Mesendoderm (in vitro differentiated cells): Measurements from ENCODE around the gene FAM13A.

Experiments used
- DNase-seq: peaks from one replicate; pipeline ENCODE4 v3.0.0; 2013
- H2AK5ac ChIP-seq: 2 replicates; pipeline ENCODE4 v1.6.1; 2013; ENCODE audit warnings: low read length, inconsistent platforms
- H2BK120ac ChIP-seq: 2 replicates; pipeline ENCODE4 v1.6.1; 2013; ENCODE audit warnings: low read depth, mild to moderate bottlenecking, low read length, moderate library complexity, mixed read lengths
- H2BK15ac ChIP-seq: replicated peaks from 2 replicates; pipeline ENCODE4 v1.6.1; 2013; ENCODE audit warnings: low read depth, mild to moderate bottlenecking, moderate library complexity
- H2BK5ac ChIP-seq: 2 replicates; pipeline ENCODE4 v1.6.1; 2013; ENCODE audit warnings: low read length, inconsistent platforms
- H3K18ac ChIP-seq: 2 replicates; pipeline ENCODE4 v1.6.1; 2013; ENCODE audit warnings: mild to moderate bottlenecking, low read length, mixed read lengths
- H3K23ac ChIP-seq: one replicate; pipeline ENCODE4 v1.6.1; 2013; ENCODE audit warnings: low read length
- H3K27ac ChIP-seq: 2 replicates; pipeline ENCODE4 v1.5.1; 2013; ENCODE audit warnings: low read depth, mild to moderate bottlenecking, inconsistent platforms, low read length, moderate library complexity
- H3K27me3 ChIP-seq: 2 replicates; pipeline ENCODE4 v1.6.1; 2013; ENCODE audit warnings: low read length, control low read depth, mild to moderate bottlenecking, inconsistent platforms; ENCODE audit not compliant: insufficient read depth, poor library complexity
- H3K36me3 ChIP-seq: 2 replicates; pipeline ENCODE4 v1.6.1; 2013; ENCODE audit warnings: low read length, inconsistent platforms; ENCODE audit not compliant: control insufficient read depth, insufficient read depth
- H3K4ac ChIP-seq: one replicate; pipeline ENCODE4 v1.6.1; 2013; ENCODE audit warnings: low read depth, mild to moderate bottlenecking, low read length, moderate library complexity
- H3K4me1 ChIP-seq: 2 replicates; pipeline ENCODE4 v1.6.1; 2013; ENCODE audit warnings: low read depth, low read length, inconsistent platforms; ENCODE audit not compliant: control insufficient read depth
- H3K4me2 ChIP-seq: 2 replicates; pipeline ENCODE4 v1.6.1; 2013; ENCODE audit warnings: low read length
- H3K4me3 ChIP-seq: 2 replicates; pipeline ENCODE4 v1.5.1; 2013; ENCODE audit warnings: mild to moderate bottlenecking, low read length
- H3K56ac ChIP-seq: one replicate; pipeline ENCODE4 v1.6.1; 2013; ENCODE audit warnings: low read length
- H3K79me1 ChIP-seq: 2 replicates; pipeline ENCODE4 v1.6.1; 2013; ENCODE audit warnings: low read length, inconsistent platforms
- H3K79me2 ChIP-seq: 2 replicates; pipeline ENCODE4 v1.6.1; 2013; ENCODE audit warnings: mild to moderate bottlenecking, low read length; ENCODE audit not compliant: control insufficient read depth, insufficient read depth
- H3K9ac ChIP-seq: 2 replicates; pipeline ENCODE4 v1.6.1; 2013; ENCODE audit warnings: low read length, inconsistent platforms
- H4K5ac ChIP-seq: one replicate; pipeline ENCODE4 v1.6.1; 2013; ENCODE audit warnings: low read length
- H4K8ac ChIP-seq: one replicate; pipeline ENCODE4 v1.6.1; 2013; ENCODE audit warnings: low read depth, mild to moderate bottlenecking, control low read depth, low read length, moderate library complexity
- WGBS: extraction: QIAGEN DNeasy Blood & Tissue Kit; methylation state at CpG from one replicate; pipeline ENCODE4 v1.1.7; 2013; ENCODE audit warnings: low lambda C conversion rate, missing lambda C conversion rate; ENCODE audit not compliant: insufficient coverage; ENCODE audit errors: extremely low coverage; 5-methylcytosine and 5-hydroxymethylcytosine counted together

Gene FAM13A

GRCh38 chr4:88794087-88794690, 262.8 kb downstream of the FAM13A start:
- no CpG with 5 or more reads among the region's 4 CpGs for WGBS
- Histone ChIP-seq H3K27ac (no peak overlapping the region), H3K36me3 (no peaks in the 10 kb centered on the region), H3K4me3 (no peak overlapping the region), H3K23ac (no peak overlapping the region), H4K8ac (no peak overlapping the region), H3K56ac (no peak overlapping the region), H2AK5ac (no peak overlapping the region), H3K4me1 (no peaks in the 10 kb centered on the region), H3K4ac (no peak overlapping the region), H2BK5ac (no peak overlapping the region), H4K5ac (no peak overlapping the region), H3K27me3 (no peaks in the 10 kb centered on the region), H3K9ac (no peak overlapping the region), H2BK15ac (no peak overlapping the region), H3K18ac (no peak overlapping the region), H3K79me1 (no peaks in the 10 kb centered on the region), H2BK120ac (no peak overlapping the region), H3K79me2 (no peaks in the 10 kb centered on the region), H3K4me2 (no peak overlapping the region)
- no peak for DNase-seq

- H3K23ac ChIP-seq: no peak overlapping the region
- no peak overlapping the region for H3K18ac ChIP-seq
- H2AK5ac ChIP-seq: no peak overlapping the region
- no peak overlapping the region for H4K5ac ChIP-seq
- no peak overlapping the region for H2BK120ac ChIP-seq
- H3K36me3 ChIP-seq: no peaks in the 10 kb centered on the region
- no peak overlapping the region for H2BK5ac ChIP-seq
- no peaks in the 10 kb centered on the region for H3K4me1 ChIP-seq
- no peaks in the 10 kb centered on the region for H3K27me3 ChIP-seq
- no peaks in the 10 kb centered on the region for H3K79me1 ChIP-seq
- H3K56ac ChIP-seq: no peak overlapping the region
- no peaks in the 10 kb centered on the region for H3K79me2 ChIP-seq
- H2BK15ac ChIP-seq: no peak overlapping the region
- H3K9ac ChIP-seq: no peak overlapping the region
- no peak overlapping the region for H3K4ac ChIP-seq
- no peak for DNase-seq
- no peak overlapping the region for H3K4me3 ChIP-seq
- no CpG with 5 or more reads among the region's 1 CpG for WGBS
- no peak overlapping the region for H4K8ac ChIP-seq
- no peak overlapping the region for H3K27ac ChIP-seq
- H3K4me2 ChIP-seq: no peak overlapping the region
Observed at GRCh38 chr4:88793475-88793874, 263.5 kb downstream of the FAM13A start.

GRCh38 chr4:88792821-88793220, 264.2 kb downstream of the FAM13A start:
- no peaks in the 10 kb centered on the region for H3K79me1 ChIP-seq
- H3K56ac ChIP-seq: no peak overlapping the region
- no peak overlapping the region for H4K8ac ChIP-seq
- H2BK15ac ChIP-seq: no peak overlapping the region
- no peaks in the 10 kb centered on the region for H3K79me2 ChIP-seq
- H3K27ac ChIP-seq: no peak overlapping the region
- no peak overlapping the region for H3K9ac ChIP-seq
- H3K4me2 ChIP-seq: no peak overlapping the region
- H2BK5ac ChIP-seq: no peak overlapping the region
- no peaks in the 10 kb centered on the region for H3K27me3 ChIP-seq
- no peak overlapping the region for H2AK5ac ChIP-seq
- no peak overlapping the region for H2BK120ac ChIP-seq
- no peak overlapping the region for H3K23ac ChIP-seq
- H3K36me3 ChIP-seq: no peaks in the 10 kb centered on the region
- DNase-seq: peak; percentile 70
- no peak overlapping the region for H3K4me3 ChIP-seq
- H3K4ac ChIP-seq: no peak overlapping the region
- H3K4me1 ChIP-seq: no peaks in the 10 kb centered on the region
- no peak overlapping the region for H3K18ac ChIP-seq
- H4K5ac ChIP-seq: no peak overlapping the region
- WGBS: no CpG with 5 or more reads among the region's 1 CpG

- H4K8ac ChIP-seq: no peak overlapping the region
- no peak overlapping the region for H4K5ac ChIP-seq
- H3K23ac ChIP-seq: no peak overlapping the region
- H3K27ac ChIP-seq: no peak overlapping the region
- H3K36me3 ChIP-seq: no peaks in the 10 kb centered on the region
- H2AK5ac ChIP-seq: no peak overlapping the region
- no peak overlapping the region for H3K9ac ChIP-seq
- no CpG with 5 or more reads among the region's 1 CpG for WGBS
- peak; percentile 83 for DNase-seq
- no peak overlapping the region for H3K4ac ChIP-seq
- no peak overlapping the region for H3K4me3 ChIP-seq
- no peaks in the 10 kb centered on the region for H3K79me2 ChIP-seq
- H2BK15ac ChIP-seq: no peak overlapping the region
- no peak overlapping the region for H2BK5ac ChIP-seq
- no peak overlapping the region for H3K4me2 ChIP-seq
- no peaks in the 10 kb centered on the region for H3K27me3 ChIP-seq
- H3K18ac ChIP-seq: no peak overlapping the region
- H3K56ac ChIP-seq: no peak overlapping the region
- H3K4me1 ChIP-seq: no peaks in the 10 kb centered on the region
- H3K79me1 ChIP-seq: no peaks in the 10 kb centered on the region
- no peak overlapping the region for H2BK120ac ChIP-seq
Observed at GRCh38 chr4:88792268-88792781, 264.7 kb downstream of the FAM13A start.

- Histone ChIP-seq H3K23ac (no peak overlapping the region), H3K36me3 (no peaks in the 10 kb centered on the region), H4K5ac (no peak overlapping the region), H3K4me3 (no peak overlapping the region), H2BK120ac (no peak overlapping the region), H3K27me3 (no peaks in the 10 kb centered on the region), H3K56ac (no peak overlapping the region), H3K79me1 (no peaks in the 10 kb centered on the region), H3K4me1 (no peaks in the 10 kb centered on the region), H2BK15ac (no peak overlapping the region), H4K8ac (no peak overlapping the region), H3K79me2 (no peaks in the 10 kb centered on the region), H2AK5ac (no peak overlapping the region), H2BK5ac (no peak overlapping the region), H3K18ac (no peak overlapping the region), H3K4ac (no peak overlapping the region), H3K4me2 (no peak overlapping the region), H3K27ac (no peak overlapping the region), H3K9ac (no peak overlapping the region)
- no CpG with 5 or more reads among the region's 1 CpG for WGBS
- DNase-seq: peak; percentile 14
Observed at GRCh38 chr4:88791274-88791673, 265.7 kb downstream of the FAM13A start.

GRCh38 chr4:88788895-88789294, 268.1 kb downstream of the FAM13A start:
- Histone ChIP-seq H4K8ac (no peak overlapping the region), H2BK5ac (no peak overlapping the region), H3K27me3 (no peaks in the 10 kb centered on the region), H3K4me2 (no peak overlapping the region), H3K79me2 (no peaks in the 10 kb centered on the region), H3K4me1 (no peaks in the 10 kb centered on the region), H2BK15ac (no peak overlapping the region), H3K18ac (no peak overlapping the region), H2BK120ac (no peak overlapping the region), H3K56ac (no peak overlapping the region), H2AK5ac (no peak overlapping the region), H3K4ac (no peak overlapping the region), H3K27ac (no peak overlapping the region), H4K5ac (no peak overlapping the region), H3K36me3 (no peaks in the 10 kb centered on the region), H3K9ac (no peak overlapping the region), H3K79me1 (no peaks in the 10 kb centered on the region), H3K4me3 (no peak overlapping the region), H3K23ac (no peak overlapping the region)
- DNase-seq: no peak
